Mammary epithelial cell (primary cell): ENCODE measurements around the gene KANTR.

ENCODE experiments used
- EZH2 ChIP-seq: IDR thresholded peaks from 2 replicates; pipeline ENCODE4 v1.6.1; 2012; ENCODE audit warnings: low read length, inconsistent platforms, borderline replicate concordance
- TF ChIP-seq, protein P1 (sequence below), 2 donors: IDR thresholded peaks in 1 of 2; conservative IDR thresholded peaks in 1 of 2; 2 replicates each; pipeline ENCODE4 v1.5.1; 2011 to 2012; ENCODE audit warnings: inconsistent platforms in 2 of 2, low read length in 2 of 2, mild to moderate bottlenecking in 2 of 2, control low read depth in 1 of 2, low read depth in 1 of 2; ENCODE audit not compliant: insufficient read depth in 1 of 2; ENCODE audit errors: extremely low read depth in 1 of 2

DNA sequence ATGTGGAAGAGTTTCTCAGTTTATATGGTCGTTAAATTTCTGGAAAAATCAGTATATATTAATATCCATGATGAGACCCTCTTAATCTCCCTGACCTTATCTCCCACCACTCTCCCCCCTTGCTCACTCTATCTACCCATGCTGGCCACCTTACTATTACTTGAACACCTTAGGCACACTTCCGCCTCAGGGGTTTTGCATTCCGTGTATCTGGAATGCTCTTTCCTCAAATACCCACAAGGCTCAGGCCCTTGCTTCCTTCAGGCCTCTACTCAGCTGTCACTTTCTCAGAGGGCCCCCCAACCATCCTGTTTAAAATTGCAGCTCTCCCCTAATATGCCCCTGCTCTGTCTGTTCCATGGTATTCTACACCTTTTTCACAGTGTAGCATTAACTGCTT lies 1.9 kb downstream of the KANTR start:
- TF ChIP-seq, protein P1, sequence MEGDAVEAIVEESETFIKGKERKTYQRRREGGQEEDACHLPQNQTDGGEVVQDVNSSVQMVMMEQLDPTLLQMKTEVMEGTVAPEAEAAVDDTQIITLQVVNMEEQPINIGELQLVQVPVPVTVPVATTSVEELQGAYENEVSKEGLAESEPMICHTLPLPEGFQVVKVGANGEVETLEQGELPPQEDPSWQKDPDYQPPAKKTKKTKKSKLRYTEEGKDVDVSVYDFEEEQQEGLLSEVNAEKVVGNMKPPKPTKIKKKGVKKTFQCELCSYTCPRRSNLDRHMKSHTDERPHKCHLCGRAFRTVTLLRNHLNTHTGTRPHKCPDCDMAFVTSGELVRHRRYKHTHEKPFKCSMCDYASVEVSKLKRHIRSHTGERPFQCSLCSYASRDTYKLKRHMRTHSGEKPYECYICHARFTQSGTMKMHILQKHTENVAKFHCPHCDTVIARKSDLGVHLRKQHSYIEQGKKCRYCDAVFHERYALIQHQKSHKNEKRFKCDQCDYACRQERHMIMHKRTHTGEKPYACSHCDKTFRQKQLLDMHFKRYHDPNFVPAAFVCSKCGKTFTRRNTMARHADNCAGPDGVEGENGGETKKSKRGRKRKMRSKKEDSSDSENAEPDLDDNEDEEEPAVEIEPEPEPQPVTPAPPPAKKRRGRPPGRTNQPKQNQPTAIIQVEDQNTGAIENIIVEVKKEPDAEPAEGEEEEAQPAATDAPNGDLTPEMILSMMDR (conservative IDR thresholded peaks at IDR 0.05 in 1 of 2, IDR thresholded peaks at IDR 0.05 in 1 of 2; ENCODE audit: extremely low read depth in 1 of 2, insufficient read depth in 1 of 2, low read depth in 1 of 2, low read length in 2 of 2): no peak
- no peak for TF ChIP-seq EZH2
